ENCODE measurements around the gene EIF3I.

Gene EIF3I

GRCh38 chr1:32187850-32188249 is 34.4 kb upstream of the EIF3I start:
- Histone ChIP-seq H4K20me1 (ENCODE audit: insufficient read depth, low read length, poor library complexity, severe bottlenecking) (peaks cover 63% of the 10 kb centered on the region), H3K9me3 (ENCODE audit: insufficient read depth, low read depth, low read length) (no peaks in the 10 kb centered on the region), H3K36me3 (ENCODE audit: insufficient read depth, low read length) (peaks cover 73% of the 10 kb centered on the region; the same call in 1 of the 2 replicates), H3K9ac (ENCODE audit: low read depth, low read length, poor library complexity, severe bottlenecking) (no peak overlapping the region), H3K9me2 (replicated peaks; ENCODE audit: low read depth, low read length) (no peaks in the 10 kb centered on the region), H3K4me2 (ENCODE audit: low read depth, low read length, poor library complexity, severe bottlenecking) (peak overlapping the region; percentile 72), H3F3A (ENCODE audit: low read depth) (no peaks in the 10 kb centered on the region), H3K79me2 (ENCODE audit: insufficient read depth, low read length) (peaks cover 64% of the 10 kb centered on the region), H3K27me3 (ENCODE audit: insufficient read depth, low read length, poor library complexity, severe bottlenecking) (no peaks in the 10 kb centered on the region), H3K4me3 (ENCODE audit: low read length, poor library complexity, severe bottlenecking) (no peak overlapping the region), H3K4me1 (ENCODE audit: insufficient read depth, low read length, poor library complexity, severe bottlenecking) (peaks cover 32% of the 10 kb centered on the region), H2AFZ (ENCODE audit: low read length) (no peak overlapping the region)
- no peak for TF ChIP-seq CTCF (conservative IDR thresholded peaks at IDR 0.05; ENCODE audit: low read length)
- no peak for TF ChIP-seq EZH2phosphoT487 (IDR thresholded peaks at IDR 0.05; ENCODE audit: borderline replicate concordance)

GRCh38 chr1:32192220-32192948 is 29.8 kb upstream of the EIF3I start:
- H3K4me3 ChIP-seq (ENCODE audit: low read length, poor library complexity, severe bottlenecking) = no peak overlapping the region
- peaks cover 92% of the 10 kb centered on the region; the same call in 1 of the 2 replicates for H3K36me3 ChIP-seq (ENCODE audit: insufficient read depth, low read length)
- no peak overlapping the region for H3K4me2 ChIP-seq (ENCODE audit: low read depth, low read length, poor library complexity, severe bottlenecking)
- H3K27me3 ChIP-seq (ENCODE audit: insufficient read depth, low read length, poor library complexity, severe bottlenecking) = no peaks in the 10 kb centered on the region
- H2AFZ ChIP-seq (ENCODE audit: low read length) = no peak overlapping the region
- H3K9me3 ChIP-seq (ENCODE audit: insufficient read depth, low read depth, low read length) = no peaks in the 10 kb centered on the region
- TF ChIP-seq EZH2phosphoT487 (IDR thresholded peaks at IDR 0.05; ENCODE audit: borderline replicate concordance) = no peak
- no peak for TF ChIP-seq CTCF (conservative IDR thresholded peaks at IDR 0.05; ENCODE audit: low read length)
- peaks cover 7% of the 10 kb centered on the region; the same call in 1 of the 2 replicates for H3F3A ChIP-seq (ENCODE audit: low read depth)
- H3K79me2 ChIP-seq (ENCODE audit: insufficient read depth, low read length) = peaks cover 25% of the 10 kb centered on the region
- H3K9ac ChIP-seq (ENCODE audit: low read depth, low read length, poor library complexity, severe bottlenecking) = no peak overlapping the region
- H3K4me1 ChIP-seq (ENCODE audit: insufficient read depth, low read length, poor library complexity, severe bottlenecking) = peaks cover 27% of the 10 kb centered on the region
- peaks cover 68% of the 10 kb centered on the region for H4K20me1 ChIP-seq (ENCODE audit: insufficient read depth, low read length, poor library complexity, severe bottlenecking)
- H3K9me2 ChIP-seq (replicated peaks; ENCODE audit: low read depth, low read length) = no peaks in the 10 kb centered on the region

- Histone ChIP-seq H3K4me2 (ENCODE audit: low read depth, low read length, poor library complexity, severe bottlenecking) (no peak overlapping the region), H3F3A (ENCODE audit: low read depth) (peaks cover 7% of the 10 kb centered on the region; the same call in 1 of the 2 replicates), H3K27me3 (ENCODE audit: insufficient read depth, low read length, poor library complexity, severe bottlenecking) (no peaks in the 10 kb centered on the region), H3K79me2 (ENCODE audit: insufficient read depth, low read length) (peaks cover 1% of the 10 kb centered on the region; the same call in 1 of the 2 replicates), H2AFZ (ENCODE audit: low read length) (no peak overlapping the region), H3K9me2 (replicated peaks; ENCODE audit: low read depth, low read length) (no peaks in the 10 kb centered on the region), H3K4me1 (ENCODE audit: insufficient read depth, low read length, poor library complexity, severe bottlenecking) (peaks cover 31% of the 10 kb centered on the region), H3K9ac (ENCODE audit: low read depth, low read length, poor library complexity, severe bottlenecking) (no peak overlapping the region), H3K9me3 (ENCODE audit: insufficient read depth, low read depth, low read length) (no peaks in the 10 kb centered on the region), H3K4me3 (ENCODE audit: low read length, poor library complexity, severe bottlenecking) (no peak overlapping the region), H3K36me3 (ENCODE audit: insufficient read depth, low read length) (peaks cover 66% of the 10 kb centered on the region; the same call in 1 of the 2 replicates), H4K20me1 (ENCODE audit: insufficient read depth, low read length, poor library complexity, severe bottlenecking) (peaks cover 68% of the 10 kb centered on the region)
- TF ChIP-seq EZH2phosphoT487 (IDR thresholded peaks at IDR 0.05; ENCODE audit: borderline replicate concordance) = no peak
- no peak for TF ChIP-seq CTCF (conservative IDR thresholded peaks at IDR 0.05; ENCODE audit: low read length)
Observed at GRCh38 chr1:32194984-32195383, 27.2 kb upstream of the EIF3I start.
